GM20000 (cell line): Measurements from ENCODE around the gene EWSR1.

Source experiments
- DNase-seq: peaks from one replicate; pipeline ENCODE4 v3.0.0; 2012; ENCODE audit warnings: low spot score
- CTCF ChIP-seq: IDR thresholded peaks from 2 replicates; pipeline ENCODE4 v1.5.1; 2012; ENCODE audit warnings: mild to moderate bottlenecking, control low read depth; ENCODE audit errors: extremely low read depth, missing control alignments

Gene EWSR1

GRCh38 chr22:29334696-29335344 is 66.8 kb downstream of the EWSR1 start:
- TF ChIP-seq CTCF, result no peak
- no peak for DNase-seq

GRCh38 chr22:29335656-29336055 is 67.6 kb downstream of the EWSR1 start:
- no peak for DNase-seq
- TF ChIP-seq CTCF, result no peak

GRCh38 chr22:29336751-29337490 is 68.9 kb downstream of the EWSR1 start:
- DNase-seq, result no peak
- TF ChIP-seq CTCF, result no peak

GRCh38 chr22:29337631-29338284 is 69.7 kb downstream of the EWSR1 start:
- no peak for DNase-seq
- no peak for TF ChIP-seq CTCF

GRCh38 chr22:29338398-29338797 is 70.3 kb downstream of the EWSR1 start:
- TF ChIP-seq CTCF, result no peak
- DNase-seq, result no peak

- no peak for TF ChIP-seq CTCF
- DNase-seq, result no peak
These were observed 71.5 kb downstream of the EWSR1 start for GRCh38 chr22:29339381-29340235.
